LNCAP (cell line): ENCODE results near the gene OR2F1.
A peak's percentile ranks its signal among the peaks of the same experiment; 100 is the strongest.

Source experiments
- TF ChIP-seq, protein P1 (sequence below): fragments of 450-650 bp; IDR thresholded peaks from 2 replicates; pipeline ENCODE4 v1.5.1; 2017; ENCODE audit warnings: mild to moderate bottlenecking

OR2F1 gene

DNA sequence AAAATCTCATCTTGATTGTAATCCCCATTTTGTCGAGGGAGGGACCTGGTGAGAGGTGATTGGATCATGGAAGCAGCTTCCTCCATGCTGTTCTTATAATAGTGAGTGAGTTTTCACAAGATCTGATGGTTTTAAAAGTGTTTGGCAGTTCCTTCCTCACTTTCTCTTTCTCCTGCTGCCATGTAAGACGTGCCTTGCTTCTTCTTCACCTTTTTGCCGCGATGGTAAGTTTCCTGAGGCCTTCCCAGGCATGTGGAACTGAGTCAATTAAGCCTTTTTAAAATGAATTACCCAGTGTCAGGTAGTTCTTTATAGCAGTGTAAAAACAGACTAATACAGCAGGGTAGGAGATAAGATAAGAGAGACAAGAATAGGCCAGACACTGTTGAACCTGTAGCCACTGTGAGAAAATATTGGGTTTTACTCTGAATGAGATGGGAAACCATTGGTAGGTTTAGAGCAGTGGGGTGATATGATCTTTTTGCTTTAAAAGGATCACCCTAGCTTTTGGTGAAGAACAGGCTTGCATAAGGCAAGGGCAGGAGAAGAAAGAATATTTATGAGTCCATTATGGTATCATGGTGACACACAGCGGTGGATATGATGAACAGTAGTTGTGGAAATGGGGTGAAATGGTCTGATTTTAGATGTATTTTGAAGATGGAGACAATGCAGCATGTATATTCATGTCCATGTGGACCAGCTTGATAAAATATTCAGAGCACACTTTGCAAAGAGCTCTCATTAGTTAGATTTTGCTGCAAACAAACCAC, 57.0 kb downstream of the OR2F1 start:
- TF ChIP-seq, protein P1, sequence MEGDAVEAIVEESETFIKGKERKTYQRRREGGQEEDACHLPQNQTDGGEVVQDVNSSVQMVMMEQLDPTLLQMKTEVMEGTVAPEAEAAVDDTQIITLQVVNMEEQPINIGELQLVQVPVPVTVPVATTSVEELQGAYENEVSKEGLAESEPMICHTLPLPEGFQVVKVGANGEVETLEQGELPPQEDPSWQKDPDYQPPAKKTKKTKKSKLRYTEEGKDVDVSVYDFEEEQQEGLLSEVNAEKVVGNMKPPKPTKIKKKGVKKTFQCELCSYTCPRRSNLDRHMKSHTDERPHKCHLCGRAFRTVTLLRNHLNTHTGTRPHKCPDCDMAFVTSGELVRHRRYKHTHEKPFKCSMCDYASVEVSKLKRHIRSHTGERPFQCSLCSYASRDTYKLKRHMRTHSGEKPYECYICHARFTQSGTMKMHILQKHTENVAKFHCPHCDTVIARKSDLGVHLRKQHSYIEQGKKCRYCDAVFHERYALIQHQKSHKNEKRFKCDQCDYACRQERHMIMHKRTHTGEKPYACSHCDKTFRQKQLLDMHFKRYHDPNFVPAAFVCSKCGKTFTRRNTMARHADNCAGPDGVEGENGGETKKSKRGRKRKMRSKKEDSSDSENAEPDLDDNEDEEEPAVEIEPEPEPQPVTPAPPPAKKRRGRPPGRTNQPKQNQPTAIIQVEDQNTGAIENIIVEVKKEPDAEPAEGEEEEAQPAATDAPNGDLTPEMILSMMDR, result peak; percentile 45
